Ishikawa (cell line): ENCODE data around the gene ALX3.

ENCODE experiments used
- CEBPB ChIP-seq: IDR thresholded peaks from 2 replicates; pipeline ENCODE4 v1.6.1; 2012
- CREB1 ChIP-seq: IDR thresholded peaks from 2 replicates; pipeline ENCODE4 v1.6.1; 2012; ENCODE audit warnings: low read depth
- EGR1 ChIP-seq: IDR thresholded peaks from 2 replicates; pipeline ENCODE4 v1.6.1; 2012
- EP300 ChIP-seq: IDR thresholded peaks from 2 replicates; pipeline ENCODE4 v1.6.1; 2012; ENCODE audit warnings: borderline replicate concordance
- FOXM1 ChIP-seq: IDR thresholded peaks from 2 replicates; pipeline ENCODE4 v1.6.1; 2012; ENCODE audit warnings: low read depth, borderline replicate concordance
- MAX ChIP-seq: IDR thresholded peaks from 2 replicates; pipeline ENCODE4 v1.6.1; 2012
- NFIC ChIP-seq: IDR thresholded peaks from 2 replicates; pipeline ENCODE4 v1.6.1; 2012
- RAD21 ChIP-seq: IDR thresholded peaks from 2 replicates; pipeline ENCODE4 v1.6.1; 2012; ENCODE audit warnings: low read depth
- REST ChIP-seq: IDR thresholded peaks from 2 replicates; pipeline ENCODE4 v1.6.1; 2012; ENCODE audit warnings: low read depth, mild to moderate bottlenecking
- TAF1 ChIP-seq: IDR thresholded peaks from 2 replicates; pipeline ENCODE4 v1.6.1; 2012; ENCODE audit warnings: low read depth, mild to moderate bottlenecking
- TCF12 ChIP-seq: IDR thresholded peaks from 2 replicates; pipeline ENCODE4 v1.6.1; 2012; ENCODE audit warnings: low read depth
- TEAD4 ChIP-seq: IDR thresholded peaks from 2 replicates; pipeline ENCODE4 v1.6.1; 2012
- USF1 ChIP-seq: IDR thresholded peaks from 2 replicates; pipeline ENCODE4 v1.6.1; 2012
- YY1 ChIP-seq: IDR thresholded peaks from 2 replicates; pipeline ENCODE4 v1.6.1; 2012; ENCODE audit warnings: low read depth
- ZBTB7A ChIP-seq: IDR thresholded peaks from 2 replicates; pipeline ENCODE4 v1.6.1; 2012; ENCODE audit warnings: low read depth

ALX3 gene

GRCh38 chr1:110098222-110099026, 28.0 kb upstream of the ALX3 start:
- TF ChIP-seq EP300 (no peak), MAX (no peak), NFIC (no peak), USF1 (no peak), EGR1 (no peak), TEAD4 (no peak), ZBTB7A (no peak), REST (no peak), YY1 (no peak), CREB1 (no peak), TAF1 (no peak), FOXM1 (no peak), RAD21 (no peak), CEBPB (no peak), TCF12 (no peak)

GRCh38 chr1:110097507-110098221, 27.2 kb upstream of the ALX3 start:
- no peak for TF ChIP-seq CEBPB
- TF ChIP-seq CREB1, result no peak
- TF ChIP-seq NFIC, result no peak

- TF ChIP-seq FOXM1, result no peak
- no peak for TF ChIP-seq ZBTB7A
- no peak for TF ChIP-seq CREB1
- TF ChIP-seq USF1, result no peak
- no peak for TF ChIP-seq RAD21
These were observed 24.6 kb upstream of the ALX3 start for GRCh38 chr1:110094931-110095654.

GRCh38 chr1:110092991-110093390, 22.5 kb upstream of the ALX3 start:
- TF ChIP-seq TEAD4 (no peak), FOXM1 (no peak), ZBTB7A (no peak), TCF12 (no peak), CREB1 (no peak), USF1 (no peak), CEBPB (no peak), YY1 (no peak), EP300 (no peak), RAD21 (no peak), TAF1 (no peak), REST (no peak), MAX (no peak)

- TF ChIP-seq TAF1, result no peak
- no peak for TF ChIP-seq NFIC
- no peak for TF ChIP-seq TEAD4
- no peak for TF ChIP-seq CEBPB
These were observed 21.3 kb upstream of the ALX3 start for GRCh38 chr1:110091791-110092190.
